ENCODE results near the gene FLVCR2.

Gene FLVCR2, protein sequence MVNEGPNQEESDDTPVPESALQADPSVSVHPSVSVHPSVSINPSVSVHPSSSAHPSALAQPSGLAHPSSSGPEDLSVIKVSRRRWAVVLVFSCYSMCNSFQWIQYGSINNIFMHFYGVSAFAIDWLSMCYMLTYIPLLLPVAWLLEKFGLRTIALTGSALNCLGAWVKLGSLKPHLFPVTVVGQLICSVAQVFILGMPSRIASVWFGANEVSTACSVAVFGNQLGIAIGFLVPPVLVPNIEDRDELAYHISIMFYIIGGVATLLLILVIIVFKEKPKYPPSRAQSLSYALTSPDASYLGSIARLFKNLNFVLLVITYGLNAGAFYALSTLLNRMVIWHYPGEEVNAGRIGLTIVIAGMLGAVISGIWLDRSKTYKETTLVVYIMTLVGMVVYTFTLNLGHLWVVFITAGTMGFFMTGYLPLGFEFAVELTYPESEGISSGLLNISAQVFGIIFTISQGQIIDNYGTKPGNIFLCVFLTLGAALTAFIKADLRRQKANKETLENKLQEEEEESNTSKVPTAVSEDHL

DNA sequence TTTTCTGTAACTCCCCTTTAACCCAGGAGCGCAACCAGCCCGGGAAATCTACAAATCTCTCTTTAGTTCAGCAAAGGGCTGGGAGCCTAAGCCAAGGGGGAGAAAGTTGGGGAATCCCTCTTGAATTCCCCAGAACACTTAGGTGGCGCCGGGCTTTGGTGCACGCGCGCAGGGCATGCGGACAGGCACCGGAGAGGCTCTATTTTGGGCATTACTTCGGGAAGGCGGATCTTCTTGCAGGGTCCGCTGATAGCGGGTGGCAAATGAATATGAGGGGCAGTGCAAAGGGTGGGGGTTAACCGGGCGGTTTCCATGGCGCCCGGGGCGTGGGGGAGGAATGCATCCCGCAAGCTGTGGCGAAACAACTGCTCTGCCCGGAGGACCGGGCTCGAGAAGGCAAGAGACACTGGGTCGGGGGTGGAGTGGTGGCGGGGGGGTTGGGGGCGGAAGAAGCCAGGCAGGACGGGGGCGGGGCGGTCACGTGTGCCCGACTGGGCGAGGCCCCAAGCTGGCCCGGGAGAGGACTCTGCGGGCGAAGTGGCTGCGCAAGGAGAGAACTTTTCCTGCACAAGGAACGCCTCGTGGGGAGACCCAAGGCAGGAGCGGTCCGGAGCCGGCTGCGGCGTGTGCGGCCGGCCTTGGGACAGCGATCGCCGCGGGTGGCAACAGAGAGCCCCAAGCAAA, at the start of gene FLVCR2:
FLVCR2 (plus strand) TSS at position 519 of the 684 bp plus-strand sequence. CDS start 353 bp downstream, outside the sequence.
- DNase-seq: peak; percentile 48

GRCh38 chr14:75531256-75531655, 47.2 kb upstream of the FLVCR2 start:
- no peak for DNase-seq

GRCh38 chr14:75531660-75532317, 46.6 kb upstream of the FLVCR2 start:
- DNase-seq: no peak

DNA sequence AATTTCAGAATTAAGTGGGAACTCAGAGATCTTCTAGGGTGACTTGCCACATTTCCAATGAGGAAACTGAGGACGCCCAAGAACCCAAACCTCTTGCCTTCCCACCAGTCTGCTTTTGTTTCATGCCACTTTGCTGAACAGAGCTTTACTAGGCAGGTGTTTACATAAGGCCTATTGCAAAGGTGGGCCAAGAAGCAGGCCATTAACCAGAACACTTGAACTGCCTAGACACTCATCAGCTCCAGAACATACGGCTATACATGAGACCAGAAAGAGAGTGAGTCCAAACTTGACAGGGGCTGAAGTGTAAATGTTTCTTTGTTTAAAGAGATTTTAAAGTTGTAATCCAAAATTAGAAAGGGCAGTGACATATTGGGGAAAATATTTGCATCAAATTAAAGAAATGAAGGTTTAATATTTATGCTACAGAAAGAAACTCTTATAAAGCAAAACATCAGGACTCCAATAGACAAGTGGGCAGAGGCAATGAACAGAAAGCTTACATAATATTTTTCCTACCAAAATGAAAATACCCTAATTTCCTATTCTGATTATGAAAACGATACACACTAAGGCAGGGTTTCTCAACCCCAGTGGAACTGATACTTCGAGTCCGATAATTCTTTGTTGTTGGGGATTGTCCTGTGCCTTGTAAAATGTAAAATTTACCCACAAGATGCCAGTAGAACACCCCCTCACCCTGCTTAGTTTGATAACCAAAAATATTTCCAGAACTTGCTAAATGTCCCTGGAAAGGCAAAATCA, 44.4 kb upstream of the FLVCR2 start:
- no peak for DNase-seq

GRCh38 chr14:75535164-75535898, 43.1 kb upstream of the FLVCR2 start:
- DNase-seq: no peak

DNA sequence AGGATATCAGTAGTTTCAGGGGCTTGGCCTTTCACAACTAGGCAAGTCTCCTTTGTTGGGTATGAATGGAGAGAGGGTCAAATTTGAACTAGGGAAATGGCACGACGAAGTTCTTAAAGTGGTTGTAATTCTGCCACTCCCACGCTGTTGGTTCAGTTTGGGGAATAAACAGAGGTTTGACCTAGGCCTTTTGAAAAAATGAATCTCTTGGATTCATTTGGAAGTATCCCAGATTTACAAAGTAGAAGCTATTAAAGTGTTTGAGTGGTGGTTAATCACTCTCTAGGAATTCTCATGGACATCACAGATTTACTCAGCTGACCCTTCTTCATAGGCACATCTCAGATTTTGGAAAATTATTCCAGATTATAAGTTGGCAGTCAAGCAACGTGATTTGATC, 41.3 kb upstream of the FLVCR2 start:
- DNase-seq: no peak

GRCh38 chr14:75539162-75539560, 39.3 kb upstream of the FLVCR2 start:
- DNase-seq: no peak

DNA sequence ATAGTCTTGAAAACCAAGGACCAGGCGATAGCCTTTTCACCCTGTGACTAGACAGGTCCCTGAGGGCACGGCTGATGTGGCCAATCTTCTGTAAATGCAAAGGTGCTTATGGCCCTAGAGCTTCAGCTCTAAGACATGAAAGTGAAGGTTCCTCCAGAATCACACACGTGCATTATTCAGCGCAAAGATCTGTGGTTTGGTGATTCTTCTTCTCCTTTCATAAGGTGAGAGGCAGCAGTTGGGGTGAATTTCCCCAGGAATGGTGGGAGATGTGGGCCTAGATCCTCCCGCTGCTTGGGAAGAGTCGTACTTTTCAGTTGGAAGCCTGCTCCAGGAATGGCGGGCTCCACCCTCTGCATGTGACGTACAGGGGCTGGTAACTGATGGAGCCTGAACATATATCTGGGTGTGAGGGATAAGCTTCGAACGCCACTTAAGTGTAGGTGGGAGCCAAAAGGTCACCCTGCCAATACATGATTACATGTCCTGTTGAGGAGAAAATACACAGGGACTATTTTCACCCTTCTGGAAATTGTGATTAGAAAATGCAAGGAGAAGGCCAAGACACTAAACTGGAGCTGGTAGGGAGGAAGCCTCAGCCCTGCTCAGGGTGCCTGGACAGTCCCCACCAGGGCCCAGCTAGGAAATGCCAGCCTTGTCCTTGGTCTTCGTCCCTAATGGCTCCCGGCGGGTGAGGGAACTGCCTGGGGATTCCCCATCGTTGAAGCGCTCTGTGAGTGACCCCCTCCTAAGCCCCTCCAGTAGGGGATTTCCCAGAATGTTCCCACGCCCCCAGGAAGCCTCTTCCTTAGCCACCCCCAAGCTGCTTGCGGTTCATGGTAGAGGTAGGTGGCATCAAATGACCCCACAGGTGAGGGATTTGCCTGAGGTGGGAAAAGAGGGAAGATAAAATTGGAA, 38.6 kb upstream of the FLVCR2 start:
- no peak for DNase-seq

DNA sequence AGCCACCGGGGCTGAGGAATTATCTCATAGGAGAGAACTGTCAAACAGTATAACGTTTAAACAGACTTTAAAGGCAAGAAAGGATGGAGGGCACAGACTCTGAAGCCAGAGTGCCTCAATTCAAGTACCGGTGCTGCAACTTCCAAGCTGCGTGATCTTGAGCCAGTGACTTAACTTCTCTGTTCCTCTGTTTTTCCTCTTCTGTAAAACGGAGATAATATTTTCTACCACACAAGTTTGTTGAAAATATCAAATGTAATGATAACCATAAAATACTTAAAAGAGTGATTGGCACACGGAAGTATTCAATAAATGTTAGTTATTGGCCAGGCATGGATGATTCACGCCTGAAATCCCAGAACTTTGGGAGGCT, 38.0 kb upstream of the FLVCR2 start:
- no peak for DNase-seq

GRCh38 chr14:75542588-75543091, 35.8 kb upstream of the FLVCR2 start:
- peak; percentile 82 for DNase-seq

DNA sequence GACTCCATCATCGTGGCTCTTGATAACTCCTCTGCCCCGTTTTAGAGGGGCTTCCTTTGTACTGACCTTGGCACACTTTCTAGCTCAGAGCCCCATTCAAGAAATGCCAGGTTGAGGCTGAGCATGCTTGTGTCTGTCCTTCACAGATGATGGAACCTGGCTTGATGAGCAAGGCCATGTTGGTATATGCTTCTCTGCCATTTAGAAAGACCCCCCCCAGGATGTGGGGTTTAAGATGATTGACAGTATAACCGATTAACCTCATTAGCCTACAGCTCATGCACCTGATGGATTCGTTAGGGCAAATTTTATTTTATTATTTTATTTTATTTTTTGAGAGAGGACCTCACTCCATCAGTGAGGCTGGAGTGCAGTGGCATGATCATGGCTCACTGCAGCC, 35.2 kb upstream of the FLVCR2 start:
- no peak for DNase-seq

GRCh38 chr14:75543786-75544185, 34.6 kb upstream of the FLVCR2 start:
- DNase-seq: no peak

DNA sequence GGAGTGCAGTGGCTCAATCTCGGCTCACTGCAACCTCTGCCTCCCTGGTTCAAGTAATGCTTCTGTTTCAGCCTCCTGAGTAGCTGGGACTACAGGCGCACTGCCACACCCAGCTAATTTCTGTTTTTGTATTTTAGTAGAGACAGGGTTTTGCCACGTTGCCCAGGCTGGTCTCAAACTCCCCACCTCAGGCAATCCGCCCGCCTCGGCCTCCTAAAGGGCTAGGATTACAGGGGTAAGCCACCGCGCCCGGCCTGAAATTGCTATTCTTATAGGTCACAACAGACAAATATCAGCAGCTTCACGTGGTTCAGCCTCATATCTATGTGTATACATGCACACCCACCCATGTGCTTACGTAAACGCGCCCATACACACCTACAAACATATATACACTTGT, 32.5 kb upstream of the FLVCR2 start:
- no peak for DNase-seq

- no peak for DNase-seq
Observed at GRCh38 chr14:75547552-75548250, 30.7 kb upstream of the FLVCR2 start.

- no peak for DNase-seq
Observed at GRCh38 chr14:75548544-75548943, 29.9 kb upstream of the FLVCR2 start.

DNA sequence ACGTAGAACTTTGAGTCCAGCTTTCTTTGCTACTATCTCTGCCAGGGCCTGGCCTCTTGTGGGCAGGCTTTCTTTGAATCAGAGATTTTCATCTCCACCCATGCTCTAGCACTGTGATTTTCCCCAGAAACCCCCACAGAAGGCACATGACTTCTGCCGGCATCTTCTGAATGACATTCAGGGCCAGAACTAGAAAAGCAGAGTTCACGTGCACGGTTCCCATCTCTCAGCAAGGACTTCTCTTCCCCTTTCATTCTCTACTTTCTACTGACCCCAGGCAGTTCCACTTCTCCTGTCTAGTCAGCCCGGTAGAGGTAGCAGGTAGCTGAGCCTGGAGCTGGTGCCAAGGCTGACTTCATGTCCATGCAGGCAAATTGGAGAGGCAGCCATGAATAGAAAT, 29.3 kb upstream of the FLVCR2 start:
- no peak for DNase-seq

DNA sequence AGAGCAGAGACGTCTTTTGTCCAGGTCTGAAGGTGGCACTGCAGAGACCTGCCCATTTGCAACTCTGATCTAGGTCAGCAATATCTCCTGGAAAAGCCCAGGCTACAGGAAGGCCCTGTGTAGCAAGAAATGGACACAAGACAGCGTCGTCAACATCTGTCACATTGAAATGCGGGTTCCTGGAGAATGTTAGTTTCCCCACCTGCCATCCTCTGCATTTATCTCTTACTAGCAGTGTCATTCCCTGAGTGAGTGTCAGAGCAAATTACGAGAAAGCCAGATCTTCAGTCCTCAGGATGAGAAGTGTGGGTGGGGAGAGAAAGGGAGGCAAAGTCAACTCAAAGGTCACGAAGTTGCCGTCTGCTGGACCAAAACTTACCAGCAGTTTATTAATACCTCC, 27.4 kb upstream of the FLVCR2 start:
- DNase-seq: no peak

DNA sequence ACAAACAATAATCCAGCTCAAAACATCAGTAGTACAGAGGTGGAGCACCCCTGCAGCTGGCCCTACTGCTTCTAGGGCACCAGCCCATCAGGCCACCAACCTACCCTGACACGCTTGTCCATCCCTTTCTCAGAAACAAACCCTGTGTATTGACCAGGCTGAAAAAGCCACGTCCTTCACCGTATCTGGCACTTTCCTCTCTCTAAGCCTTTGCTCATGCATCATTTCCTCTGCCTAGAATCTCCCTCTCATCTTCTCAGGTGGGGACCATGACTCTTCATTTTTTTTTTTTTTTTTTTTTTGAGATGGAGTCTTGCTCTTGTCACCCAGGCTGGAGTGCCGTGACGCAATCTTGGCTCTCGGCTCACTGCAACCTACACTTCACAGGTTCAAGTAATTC, 25.3 kb upstream of the FLVCR2 start:
- DNase-seq: no peak

DNA sequence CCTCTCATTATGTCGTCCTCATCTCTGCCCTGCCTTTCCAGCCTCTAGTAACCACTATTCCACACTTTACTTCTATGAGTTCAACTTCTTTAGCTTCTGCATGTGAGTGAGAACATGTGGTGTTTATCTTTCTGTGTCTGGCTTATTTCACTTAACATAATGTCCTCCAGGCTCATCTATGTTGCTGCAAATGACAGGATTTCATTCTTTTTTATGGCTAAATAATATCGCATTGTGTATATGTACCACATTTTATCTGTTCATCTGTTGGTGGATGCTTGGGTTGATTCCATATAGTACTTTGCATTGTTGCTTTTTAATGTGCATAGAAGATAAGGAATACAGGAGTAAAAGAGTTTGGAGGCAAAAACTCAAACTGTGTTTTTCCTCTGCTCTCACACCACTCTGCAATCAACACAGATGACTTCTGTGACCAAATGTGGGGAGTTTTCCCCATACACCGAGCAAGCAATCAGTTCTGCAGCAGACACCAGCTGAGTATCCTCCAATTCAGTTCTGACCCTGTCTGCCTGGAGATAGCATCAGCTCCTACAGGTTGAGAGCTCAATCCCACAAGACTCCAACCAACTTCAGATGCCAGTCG, 24.6 kb upstream of the FLVCR2 start:
- DNase-seq: no peak

GRCh38 chr14:75554482-75554881, 23.9 kb upstream of the FLVCR2 start:
- no peak for DNase-seq

Measured in CD4-positive, alpha-beta T cell treated with Interleukin-15 for 1 hour (primary cell).